AG09319 (cell line): ENCODE data around the gene ELMO1.

Experiments
- DNase-seq: peaks from one replicate; pipeline ENCODE4 v3.0.0-alpha.2; 2010; ENCODE audit warnings: low read depth; ENCODE audit errors: extremely low read depth
- CTCF ChIP-seq: IDR thresholded peaks from 2 replicates; pipeline ENCODE4 v1.5.1; 2011; ENCODE audit warnings: low read depth, mild to moderate bottlenecking, inconsistent platforms, low read length, moderate library complexity

ELMO1 gene

GRCh38 chr7:37234928-37235327, 213.7 kb downstream of the ELMO1 start:
- peak; percentile 23 for TF ChIP-seq CTCF
- no peak for DNase-seq

DNA sequence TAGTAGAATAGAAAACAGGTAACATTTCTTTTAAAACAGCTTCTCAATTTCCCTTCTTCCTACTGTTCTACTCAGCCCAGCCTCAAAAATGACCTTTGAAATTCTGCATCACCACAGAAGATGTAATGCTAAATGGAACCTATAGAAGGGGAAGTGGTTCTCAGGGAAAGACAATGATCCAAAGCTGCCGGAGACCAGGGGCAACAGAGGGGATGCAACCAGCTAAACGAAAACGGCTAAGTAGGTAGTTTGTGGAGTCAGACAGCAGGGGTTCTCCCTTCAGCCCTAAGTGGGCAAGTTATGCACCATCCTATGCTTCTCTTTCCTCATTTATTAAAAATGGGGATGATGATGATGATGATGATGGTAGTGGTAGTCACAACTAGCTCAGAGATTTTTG, 214.3 kb downstream of the ELMO1 start:
- DNase-seq, result no peak
- no peak for TF ChIP-seq CTCF

DNA sequence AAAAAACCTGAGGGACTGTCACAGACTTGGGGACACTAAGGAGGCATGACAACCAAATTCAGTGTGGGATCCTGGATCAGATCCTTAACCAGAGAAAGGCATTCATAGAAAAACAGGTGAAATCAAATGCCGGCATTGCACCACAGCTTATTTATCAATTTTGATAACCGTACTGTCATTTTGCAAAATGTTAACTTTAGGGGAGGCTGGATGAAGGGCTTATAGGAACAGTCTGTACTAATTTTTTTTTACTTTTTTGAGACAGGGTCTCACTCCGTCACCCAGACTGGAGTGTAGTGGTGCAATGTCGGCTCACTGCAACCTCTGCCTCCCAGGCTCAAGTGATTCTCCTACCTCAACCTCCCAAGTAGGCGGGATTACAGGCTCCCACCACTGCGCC, 217.1 kb downstream of the ELMO1 start:
- TF ChIP-seq CTCF, result no peak
- DNase-seq, result no peak

DNA sequence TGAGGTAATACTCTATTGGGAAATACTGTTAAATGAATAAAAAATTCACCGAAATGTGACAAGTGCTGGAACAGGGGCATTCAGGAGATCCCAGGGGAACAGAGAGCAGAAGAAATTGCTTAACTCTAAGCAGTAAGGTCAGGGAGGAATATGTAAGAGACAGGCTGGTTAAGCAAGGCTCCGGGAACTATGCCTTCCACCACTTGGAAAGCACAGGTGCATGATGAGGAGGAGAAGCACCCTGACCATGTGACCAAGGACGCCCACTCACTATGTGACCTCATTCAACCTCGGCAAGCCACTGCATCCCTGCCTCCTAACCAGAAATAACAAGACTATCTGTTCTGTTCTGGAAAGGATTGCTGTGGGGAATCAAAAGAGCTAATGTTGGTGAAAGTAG, 218.4 kb downstream of the ELMO1 start:
- no peak for DNase-seq
- TF ChIP-seq CTCF, result no peak

- no peak for TF ChIP-seq CTCF
- no peak for DNase-seq
Observed at GRCh38 chr7:37229381-37229780, 219.3 kb downstream of the ELMO1 start.

- no peak for TF ChIP-seq CTCF
- DNase-seq, result no peak
Observed at GRCh38 chr7:37225285-37225969, 223.2 kb downstream of the ELMO1 start.

- no peak for TF ChIP-seq CTCF
Observed at GRCh38 chr7:37224746-37225145, 223.9 kb downstream of the ELMO1 start.

More at GRCh38 chr7:37224746-37225145, 223.9 kb downstream of the ELMO1 start:
- DNase-seq, result no peak
